ENCODE results near the gene CDK18.

- TF ChIP-seq CTCF (IDR thresholded peaks at IDR 0.05) (no peak), EP300 (IDR thresholded peaks at IDR 0.05) (no peak), POLR2A (IDR thresholded peaks at IDR 0.05) (no peak)
These were observed 66.5 kb downstream of the CDK18 start for GRCh38 chr1:205570796-205571537.

Data from stomach (tissue), 4 donors.